Putamen (tissue), 1 donor: ENCODE measurements around the gene MKNK1.
A peak's percentile ranks its signal among the peaks of the same experiment; 100 is the strongest.

ENCODE experiments used
- DNase-seq: peaks from one replicate; pipeline ENCODE4 v3.0.0-alpha.2; 2016; ENCODE audit warnings: low spot score

MKNK1 gene

DNA sequence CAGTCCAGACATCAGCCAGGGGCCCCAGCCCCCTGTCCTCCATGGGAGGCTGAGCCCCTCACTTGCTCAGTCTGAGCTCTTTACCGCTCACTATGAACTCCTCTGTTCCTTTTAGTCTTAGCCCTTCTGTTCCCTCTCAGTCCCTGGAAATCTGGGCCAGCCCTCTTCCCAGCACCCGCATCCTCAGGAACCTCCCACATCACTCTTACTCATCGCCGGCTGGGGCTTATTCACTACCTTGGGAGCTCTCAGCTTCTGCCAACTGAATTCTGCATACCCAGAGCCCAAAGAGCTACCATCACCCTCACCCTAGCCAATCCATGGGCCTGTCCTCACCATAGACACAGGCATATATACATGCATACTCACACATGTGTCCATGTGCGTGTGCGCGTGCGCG, 64.1 kb downstream of the MKNK1 start:
- peak; percentile 58 for DNase-seq

DNA sequence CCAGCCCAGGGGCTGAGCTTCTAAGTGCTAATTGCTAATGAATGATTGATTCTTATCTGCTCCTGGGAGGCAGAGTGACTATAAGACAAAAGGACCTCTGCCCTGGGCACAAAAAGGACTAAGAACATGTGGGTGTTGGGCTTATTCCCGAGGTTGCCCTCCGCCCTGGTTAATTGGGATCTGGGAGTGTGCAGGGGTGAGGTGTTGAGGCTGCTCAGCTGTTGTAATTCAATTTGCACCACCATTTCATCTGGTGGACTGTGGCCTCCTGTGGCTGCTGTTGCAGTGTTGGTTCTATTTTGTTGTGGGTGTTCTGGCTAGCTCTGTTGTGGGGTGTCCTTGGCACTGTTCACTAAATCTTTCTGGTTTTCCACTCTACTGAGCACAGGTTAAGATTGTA, 65.9 kb downstream of the MKNK1 start:
- DNase-seq, result no peak

DNA sequence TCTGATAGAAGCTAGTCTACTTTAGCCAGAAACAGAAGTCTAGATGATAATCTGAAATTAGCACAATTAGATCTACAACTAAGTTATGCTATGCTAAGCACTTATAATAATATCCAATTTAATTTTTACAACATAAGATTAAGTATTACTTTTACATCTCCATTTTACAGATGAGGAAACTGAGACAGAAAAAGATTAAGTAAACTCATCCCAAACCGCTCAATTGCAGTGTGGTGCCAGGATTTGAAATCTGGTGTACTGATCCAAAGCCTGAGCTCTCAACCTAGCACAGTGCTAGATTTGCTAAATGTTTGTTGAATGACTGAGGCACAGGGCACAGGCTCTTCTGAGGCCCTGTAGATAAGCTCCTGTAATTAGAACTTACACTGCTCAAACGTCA, 66.4 kb downstream of the MKNK1 start:
- DNase-seq, result no peak

DNA sequence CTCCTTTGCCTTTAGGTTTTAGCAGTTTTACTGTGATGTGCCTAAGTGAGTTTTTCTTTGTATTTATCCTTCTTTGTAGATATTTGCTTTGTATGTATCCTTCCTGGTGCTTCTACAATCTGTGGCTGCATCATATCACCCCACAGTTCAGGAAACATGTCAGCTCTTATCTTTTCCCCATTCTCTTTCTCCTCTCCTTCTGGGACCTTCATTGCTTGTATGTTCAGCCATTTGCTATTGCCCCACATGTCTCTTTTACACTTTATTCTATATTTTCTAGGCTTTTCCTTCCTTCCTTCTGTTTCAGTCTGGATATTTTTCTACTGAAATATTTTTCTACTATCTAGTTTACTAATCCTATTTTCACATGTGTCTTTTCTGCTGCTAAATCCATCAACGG, 67.5 kb downstream of the MKNK1 start:
- DNase-seq, result no peak

DNA sequence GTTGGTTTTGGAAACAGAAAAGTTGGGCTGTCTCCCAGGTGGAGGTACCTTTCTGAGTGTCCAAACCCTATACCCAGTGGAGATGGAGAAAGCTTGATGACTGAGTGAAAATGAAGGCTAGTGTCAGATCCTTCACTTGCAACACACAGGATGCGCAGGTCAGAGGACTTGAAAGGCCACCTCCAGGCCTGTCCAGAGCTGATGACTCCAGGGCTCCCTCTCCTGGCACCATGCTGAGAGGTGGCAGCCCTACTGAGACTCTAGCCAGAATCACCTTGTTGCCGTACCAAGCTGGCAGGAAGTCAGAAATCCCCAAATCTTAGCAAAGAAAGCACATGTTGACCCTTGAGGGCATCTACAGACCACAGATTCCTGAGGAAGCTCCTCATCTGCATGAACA, 69.0 kb downstream of the MKNK1 start:
- DNase-seq, result no peak

DNA sequence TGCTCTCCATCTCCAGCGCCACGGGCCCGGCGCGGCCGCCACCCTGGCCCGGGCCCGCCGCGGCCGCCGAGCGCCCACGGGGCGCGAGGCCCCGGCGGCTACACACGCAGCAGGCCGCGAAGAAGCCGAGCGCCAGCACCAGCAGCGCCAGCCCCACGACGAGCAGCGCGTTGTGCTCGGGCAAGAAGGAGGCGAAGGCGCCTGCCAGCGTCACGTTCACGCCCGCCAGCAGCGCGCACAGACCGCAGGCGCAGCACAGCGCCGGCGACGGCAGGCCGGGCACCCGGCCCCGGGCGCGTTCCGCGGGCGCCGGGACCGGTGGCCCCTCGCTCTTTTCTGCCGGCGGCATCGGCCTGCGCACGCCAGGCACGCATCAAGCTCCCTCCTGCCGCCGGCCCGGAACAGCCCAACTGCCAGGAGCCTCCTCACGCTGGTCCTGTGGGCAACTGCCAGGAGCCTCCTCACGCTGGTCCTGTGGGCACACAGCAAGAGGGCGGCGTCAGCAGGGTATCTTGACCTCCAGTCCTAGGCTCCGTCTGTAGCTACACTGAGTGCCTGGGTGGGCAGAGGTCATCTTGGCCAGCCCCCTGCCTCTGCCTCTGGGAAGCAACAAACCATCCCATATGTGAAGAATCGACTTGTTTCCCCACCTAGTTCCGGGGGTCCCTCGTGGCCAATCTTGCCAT, 70.7 kb downstream of the MKNK1 start:
- peak; percentile 22 for DNase-seq

DNA sequence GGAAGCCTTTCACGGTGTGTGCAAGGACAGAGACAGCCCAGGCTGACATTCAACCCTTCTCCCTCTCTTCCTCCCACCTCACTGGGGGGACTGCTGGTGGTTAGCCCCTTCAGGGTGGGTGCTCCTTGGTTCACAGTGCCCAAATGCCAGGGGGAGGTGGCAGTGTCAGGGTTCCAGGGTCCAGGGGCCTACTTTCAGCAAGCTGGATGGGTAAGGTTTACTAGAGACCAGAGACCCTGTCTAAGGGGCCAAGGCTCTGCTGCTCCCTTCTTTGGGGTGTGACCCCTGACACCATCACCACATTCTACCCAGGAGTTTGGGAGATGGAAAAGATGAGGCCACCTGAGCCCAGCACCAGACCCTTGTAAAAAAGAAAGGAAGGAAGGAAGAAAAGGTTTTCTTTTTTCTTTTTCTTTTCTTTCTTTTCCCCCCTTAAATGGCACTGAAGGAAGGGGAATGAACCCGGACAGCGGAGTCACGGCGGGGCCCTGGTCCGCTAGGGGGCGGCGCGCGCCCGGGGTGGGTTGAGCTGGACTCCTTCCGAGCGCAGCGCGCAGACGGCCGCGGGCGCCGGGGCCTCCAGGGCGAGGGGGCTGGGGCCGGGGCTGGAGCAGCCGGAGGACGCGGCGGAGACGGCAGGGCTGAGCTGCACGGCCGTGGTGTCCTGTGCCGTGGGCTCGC, 71.4 kb downstream of the MKNK1 start:
- DNase-seq, result peak; percentile 36

DNA sequence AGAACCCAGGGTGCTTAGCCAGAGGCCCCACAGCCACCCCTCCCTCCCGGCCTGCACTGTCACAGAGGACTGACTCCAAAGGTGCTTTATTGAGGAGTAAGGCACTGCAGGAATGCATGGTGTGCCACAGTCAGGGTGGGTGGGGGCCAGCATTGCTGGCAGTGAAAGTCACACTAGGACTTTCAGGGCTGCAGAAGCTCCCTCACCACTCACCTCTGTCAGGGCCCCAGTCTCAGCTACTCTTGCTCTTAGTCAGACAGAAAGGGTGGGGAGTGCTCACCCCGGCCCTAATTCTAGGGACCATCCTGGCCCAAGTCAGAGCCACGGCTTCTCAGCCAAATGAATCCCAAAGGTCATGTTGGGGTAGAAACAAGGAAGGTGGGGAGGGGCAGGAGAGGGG, 72.0 kb downstream of the MKNK1 start:
- no peak for DNase-seq

DNA sequence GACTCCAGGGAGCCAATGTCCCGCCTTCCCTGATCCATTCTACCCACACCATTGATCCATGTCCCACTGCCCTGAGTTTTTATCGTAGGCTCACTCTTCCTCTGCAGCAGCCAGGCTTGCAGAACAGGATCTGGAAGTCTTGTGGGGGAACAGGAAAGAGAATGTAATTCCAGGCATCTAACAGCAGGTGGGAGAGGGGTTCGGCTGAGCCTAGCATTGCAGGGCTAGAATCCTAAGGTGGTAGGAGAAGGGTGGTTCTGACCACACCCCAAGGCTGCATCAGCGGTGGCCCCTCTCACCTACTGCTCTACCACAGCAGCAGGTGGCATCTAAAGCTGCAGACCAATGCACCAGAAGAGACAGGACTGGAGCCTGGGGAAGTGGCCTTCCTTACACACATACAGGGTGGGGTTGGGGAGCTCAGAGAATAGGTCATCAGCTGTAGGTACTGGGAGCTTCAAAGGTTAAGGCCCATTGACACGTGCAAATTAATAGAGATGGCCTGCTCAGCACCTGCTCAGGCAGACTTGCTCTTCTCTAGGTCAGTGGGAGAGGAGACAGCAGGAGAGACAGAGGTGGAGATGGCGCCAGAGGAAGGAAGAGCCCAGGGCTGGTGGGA, 73.2 kb downstream of the MKNK1 start:
- DNase-seq, result no peak

DNA sequence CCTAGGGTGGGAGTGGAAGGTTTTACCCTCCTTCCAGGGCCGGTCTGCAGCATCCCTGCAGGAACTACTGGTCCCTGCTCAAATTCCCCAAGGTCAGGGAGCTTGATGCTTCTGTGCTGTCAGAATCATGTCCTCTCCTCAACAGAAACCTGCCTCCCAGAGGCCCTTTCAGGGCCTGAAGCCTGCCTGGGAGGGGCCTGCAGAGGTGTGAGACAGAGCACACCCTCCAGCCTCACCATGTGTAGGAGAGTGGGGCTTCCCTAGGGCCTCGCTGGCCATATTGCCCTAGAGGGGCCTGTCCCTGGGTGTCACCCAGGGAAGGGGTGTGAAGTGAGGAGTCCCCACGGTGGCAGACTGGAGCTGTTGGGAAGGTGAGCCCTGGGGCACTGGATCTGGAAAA, 73.8 kb downstream of the MKNK1 start:
- DNase-seq, result no peak

DNA sequence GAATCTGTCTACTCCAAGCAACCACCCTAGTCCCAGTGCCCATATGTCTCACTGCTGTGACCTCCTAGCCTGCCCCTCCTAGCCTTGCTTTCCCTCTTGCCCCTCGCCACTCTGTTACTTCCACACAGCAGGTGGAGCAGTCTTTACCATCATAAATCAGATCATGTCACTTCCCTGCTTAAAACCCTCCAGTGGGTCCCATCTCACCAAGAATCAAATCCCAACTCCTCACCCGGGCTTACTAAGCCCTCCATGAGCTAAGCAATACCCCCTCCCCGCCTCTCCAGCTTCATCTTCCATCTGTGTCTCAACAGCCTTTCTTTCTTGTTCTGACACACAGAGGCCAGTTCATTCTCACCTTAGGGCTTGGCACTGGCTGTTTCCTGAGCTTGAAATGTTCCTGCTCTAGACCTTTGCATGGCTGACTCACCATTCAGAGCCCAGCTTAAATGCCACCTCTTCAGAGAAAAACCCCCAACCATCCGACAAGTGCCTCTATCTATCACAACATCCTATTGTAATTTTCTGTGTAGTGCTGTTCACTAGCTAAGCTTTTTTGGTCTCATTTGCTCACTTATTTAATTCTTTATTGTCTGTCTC, 74.9 kb downstream of the MKNK1 start:
- DNase-seq, result no peak

DNA sequence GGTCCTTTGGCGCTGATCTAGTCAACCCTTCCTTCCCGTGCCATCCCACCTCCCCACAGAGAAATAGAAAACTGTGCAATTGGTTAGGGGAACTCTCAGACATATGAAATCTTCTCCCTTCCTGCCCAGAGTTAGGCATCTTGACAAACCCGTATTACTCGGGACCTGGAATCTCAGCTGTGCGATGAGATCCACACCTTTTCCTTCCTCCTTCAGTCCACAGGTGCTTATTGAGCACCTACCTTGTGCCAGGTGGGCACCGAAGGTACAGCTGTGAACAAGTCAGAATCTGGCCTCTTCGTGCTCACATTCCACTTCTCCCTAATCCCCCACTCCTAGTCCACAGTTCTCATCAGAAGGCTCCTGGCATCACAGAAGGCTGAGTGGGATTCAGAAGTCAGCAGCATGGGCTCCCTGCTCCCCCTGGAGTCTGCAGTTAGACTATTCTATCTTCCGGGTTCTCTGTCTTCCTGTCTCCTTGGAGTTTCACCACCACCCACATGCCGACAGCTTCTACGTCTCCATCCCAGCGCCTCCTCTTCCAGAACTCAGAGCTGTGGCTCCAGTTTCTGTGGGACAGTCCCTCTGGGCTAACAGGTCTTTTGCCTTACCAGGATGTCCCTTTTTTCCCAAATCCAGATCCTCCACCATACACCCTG, 75.6 kb downstream of the MKNK1 start:
- DNase-seq, result peak; percentile 34

DNA sequence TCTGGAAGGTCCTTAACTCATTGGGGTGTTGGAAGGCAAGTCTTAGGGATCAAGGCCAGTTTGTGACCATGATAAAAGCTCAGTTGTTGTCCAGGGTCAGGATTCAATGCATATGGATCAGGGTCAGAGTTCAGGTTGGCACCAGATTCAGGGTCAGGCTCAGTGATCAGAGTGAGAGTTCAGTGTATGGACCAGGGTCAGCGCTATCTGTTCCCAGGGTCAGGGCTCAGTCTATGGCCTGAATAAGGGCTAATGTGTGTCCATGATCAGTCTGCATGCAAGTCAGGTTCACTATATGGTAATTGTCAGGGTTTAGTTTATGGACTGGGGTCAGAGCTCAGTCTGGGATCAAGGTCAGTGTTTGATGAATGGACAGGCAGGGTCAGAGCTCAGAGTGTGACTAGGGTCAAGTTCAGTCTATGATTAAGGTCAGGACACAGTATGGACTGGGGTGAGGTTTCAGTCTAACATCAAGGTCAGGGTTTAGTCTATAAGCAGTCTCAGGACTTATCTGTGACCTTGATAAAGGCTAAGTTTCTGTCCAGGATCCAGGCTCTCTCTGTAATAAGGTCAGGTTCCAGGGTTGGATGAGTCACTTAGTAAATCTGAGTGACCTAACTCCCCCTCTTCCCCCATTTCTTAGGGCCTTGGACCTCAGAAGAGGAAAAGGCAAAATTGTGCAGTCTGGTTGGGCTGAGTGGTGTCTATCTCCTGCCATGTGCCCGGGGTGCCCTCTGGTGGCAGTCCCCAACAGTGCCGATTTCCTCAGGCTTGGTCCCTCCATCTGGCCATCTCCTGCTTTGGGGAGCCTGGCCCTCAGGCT, 76.4 kb downstream of the MKNK1 start:
- DNase-seq, result peak; percentile 64

DNA sequence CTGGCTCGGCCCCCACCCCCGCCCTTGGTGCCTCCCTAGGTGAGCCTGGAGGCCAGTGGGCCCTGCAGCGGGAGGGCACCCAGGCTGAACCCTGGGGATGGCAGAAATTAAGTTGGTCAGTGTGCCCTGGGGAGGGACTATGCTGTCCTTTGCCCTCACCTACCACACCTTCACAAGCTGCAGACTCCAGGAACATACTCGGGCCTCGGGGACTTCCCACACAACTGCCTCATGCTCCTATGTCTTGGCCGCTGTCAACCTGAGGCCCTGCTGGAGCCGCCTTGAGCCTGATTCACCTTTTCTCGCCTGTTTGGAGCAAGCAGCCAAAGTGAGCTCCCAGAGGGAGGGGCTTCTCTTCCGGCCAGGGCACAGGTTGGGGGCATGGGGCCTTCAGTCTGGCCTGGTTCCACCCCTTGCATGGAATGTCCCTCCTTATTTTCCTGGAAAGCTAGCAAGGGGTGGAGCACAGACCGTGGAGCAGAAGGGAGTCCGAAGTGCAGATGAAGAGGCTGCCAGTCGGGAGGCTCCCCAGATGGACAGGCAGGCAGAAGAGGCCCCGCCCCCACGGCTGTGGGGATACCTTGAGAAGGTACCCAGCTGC, 77.3 kb downstream of the MKNK1 start:
- DNase-seq, result no peak

DNA sequence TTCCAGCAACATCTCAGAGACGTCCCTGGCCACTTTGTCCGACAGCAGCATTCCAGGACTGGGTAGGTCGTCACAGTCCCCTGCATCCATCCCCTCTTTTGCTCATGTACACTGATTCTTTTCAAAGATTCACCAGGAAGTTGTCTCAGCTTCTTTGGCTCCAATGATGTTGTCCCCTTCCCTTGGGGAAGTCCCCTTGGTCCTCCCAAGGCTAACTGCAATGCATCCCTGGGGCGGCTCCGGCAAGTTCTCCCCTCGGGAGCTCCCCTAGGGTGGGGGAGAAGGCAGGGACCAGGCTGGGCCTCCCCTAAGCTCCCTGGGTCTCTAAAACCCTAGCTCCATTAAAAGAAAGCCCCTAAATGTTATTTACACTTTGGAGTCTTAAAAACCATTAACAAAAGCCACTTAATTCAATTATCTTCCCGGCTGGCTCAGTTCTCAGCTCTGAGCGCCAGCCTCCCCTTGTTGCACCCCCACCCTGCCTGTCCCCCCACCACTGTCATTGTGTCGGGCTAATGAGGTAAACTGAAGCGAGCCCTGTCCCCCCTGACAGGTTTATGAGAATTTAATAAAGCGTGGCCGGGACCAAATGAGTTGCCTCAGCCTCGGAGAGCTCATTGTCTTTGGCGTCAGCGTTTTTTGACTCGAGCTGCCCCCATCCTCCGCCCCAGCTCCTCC, 77.9 kb downstream of the MKNK1 start:
- DNase-seq, result no peak

DNA sequence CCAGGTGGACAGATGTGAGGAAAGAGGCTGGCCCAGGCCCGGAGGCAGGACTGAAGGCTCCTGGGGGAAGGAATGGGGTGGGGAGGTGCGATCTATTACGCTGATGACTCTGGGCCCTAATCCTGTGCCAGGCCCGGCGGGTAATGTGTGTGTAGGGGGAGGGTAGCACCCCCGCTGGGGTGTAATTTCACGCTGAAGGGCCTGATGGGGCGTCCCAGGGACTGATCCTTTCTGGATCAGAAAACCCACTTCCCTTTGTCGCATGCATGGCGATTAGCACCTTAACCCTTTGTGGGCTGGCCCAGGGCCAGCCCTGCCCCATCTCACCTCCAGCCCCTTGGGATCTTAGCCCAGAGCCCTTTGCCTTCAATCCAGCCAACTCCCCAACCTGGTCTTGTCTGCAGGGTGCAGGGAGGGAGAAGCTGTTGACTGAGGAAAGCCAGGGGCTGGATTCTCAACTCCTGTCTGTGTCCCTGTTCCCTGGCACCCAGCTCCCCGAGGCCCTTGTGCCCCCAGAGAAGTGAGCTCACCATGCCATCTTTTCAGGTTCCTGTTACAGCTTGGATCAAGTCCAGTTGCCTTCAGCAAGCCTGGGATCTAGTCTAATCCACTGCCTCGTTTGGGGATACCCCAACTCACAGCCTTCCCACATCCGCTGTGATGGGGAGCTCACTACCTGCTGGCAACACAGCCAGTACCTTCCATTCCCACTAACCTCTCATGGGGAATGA, 78.7 kb downstream of the MKNK1 start:
- no peak for DNase-seq

DNA sequence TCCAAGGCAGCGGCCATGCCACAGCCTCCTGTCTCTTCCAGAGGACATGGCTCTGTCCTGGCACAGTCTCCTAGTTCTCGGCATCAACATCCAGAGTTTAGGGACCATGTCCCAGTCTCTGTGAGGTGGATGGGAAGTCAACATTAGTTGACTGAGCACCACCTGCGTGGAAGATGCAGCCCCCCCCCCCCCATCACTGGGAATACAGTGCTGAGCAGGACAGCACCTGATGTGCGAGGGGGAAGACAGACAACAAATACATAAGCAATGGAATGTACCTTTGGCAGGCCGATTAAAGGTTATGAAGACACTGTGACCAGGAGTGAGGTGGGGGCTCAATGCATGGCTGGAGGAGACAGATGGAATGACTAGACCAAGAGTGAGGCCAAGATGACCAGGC, 79.2 kb downstream of the MKNK1 start:
- DNase-seq, result no peak

DNA sequence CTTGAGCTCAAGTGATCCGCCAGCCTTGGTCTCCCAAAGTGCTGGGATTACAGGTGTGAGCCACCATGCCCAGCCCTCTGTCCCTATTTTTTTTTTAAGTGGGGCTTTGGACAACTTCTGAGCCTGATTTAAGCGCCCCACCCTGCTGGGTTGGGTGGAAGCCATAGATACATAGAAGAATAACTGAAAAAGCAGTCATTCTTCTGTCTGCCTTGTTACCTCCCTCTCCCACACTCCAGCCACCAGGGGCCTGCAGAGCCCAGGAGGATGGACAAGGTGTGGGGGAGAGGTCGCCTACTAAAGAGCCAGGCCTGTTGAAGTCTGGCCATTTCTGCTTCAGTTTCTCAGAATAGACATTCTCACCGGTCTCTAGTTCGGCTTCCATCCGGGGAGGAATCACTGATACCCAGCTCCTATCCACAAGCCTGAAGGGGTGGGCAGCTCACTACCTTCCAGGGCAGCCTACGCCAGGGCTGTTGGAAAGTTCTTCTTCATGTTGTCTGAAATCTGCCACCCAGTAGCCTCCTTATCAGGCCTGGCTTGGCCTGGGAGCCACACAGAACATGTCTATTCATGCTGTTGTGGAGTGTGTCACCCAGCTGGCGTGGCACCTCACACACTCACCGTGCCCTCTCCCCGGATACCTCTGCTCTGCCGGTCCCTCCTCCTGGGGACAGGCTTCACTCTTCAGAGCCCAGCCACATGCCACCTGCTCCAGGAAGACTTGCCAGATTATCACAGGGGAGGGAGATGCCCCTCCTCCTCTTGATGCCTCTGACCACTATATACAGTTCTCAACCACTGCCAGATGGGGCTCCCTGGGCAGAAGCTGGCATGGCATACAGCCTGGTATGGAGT, 80.3 kb downstream of the MKNK1 start:
- no peak for DNase-seq

DNA sequence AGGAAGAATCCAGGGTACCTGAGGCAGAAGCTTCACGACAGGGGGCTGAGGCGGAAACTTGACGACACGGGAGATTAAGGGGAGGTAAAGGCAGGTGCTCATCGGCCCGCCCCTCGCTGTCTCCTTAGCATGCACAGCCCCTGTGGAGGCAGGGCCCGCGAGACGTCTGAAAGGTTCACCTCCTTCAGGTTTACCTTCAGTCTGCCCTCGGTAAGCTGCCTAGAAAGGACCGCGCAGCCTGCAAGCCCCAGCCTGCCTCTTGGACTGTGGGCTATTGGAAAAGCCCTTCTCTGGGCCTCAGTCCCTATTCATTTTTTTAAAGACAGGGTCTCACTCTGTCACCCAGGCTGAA, 81.1 kb downstream of the MKNK1 start:
- no peak for DNase-seq
